ENCODE measurements around the gene ZFP62.
"Not testable (repeated sequence)": the region's sequence is repeated elsewhere in the genome, so short reads cannot be mapped to it uniquely, and the experiment has no call there.

The ZFP62 gene

GRCh38 chr5:180860887-180861822 lies at the start of gene ZFP62:
Gene ZFP62 (minus strand): TSS chr5:180861276. CDS start chr5:180861219, 57 bp downstream.
- DNase-seq, result peak; percentile 83

GRCh38 chr5:180910735-180911134 lies 49.7 kb upstream of the ZFP62 start:
- DNase-seq, result no peak

GRCh38 chr5:180910182-180910581 lies 49.1 kb upstream of the ZFP62 start:
- no peak for DNase-seq

GRCh38 chr5:180909782-180910181 lies 48.7 kb upstream of the ZFP62 start:
- no peak for DNase-seq

- DNase-seq, result no peak
Observed at GRCh38 chr5:180908998-180909731, 48.1 kb upstream of the ZFP62 start.

GRCh38 chr5:180908400-180908799 lies 47.3 kb upstream of the ZFP62 start:
- no peak for DNase-seq

GRCh38 chr5:180901319-180902009 lies 40.4 kb upstream of the ZFP62 start:
- no peak for DNase-seq

- DNase-seq, result no peak
Observed at GRCh38 chr5:180900178-180900577, 39.1 kb upstream of the ZFP62 start.

- no peak for DNase-seq
Observed at GRCh38 chr5:180898621-180899246, 37.7 kb upstream of the ZFP62 start, which contains the start of gene BTNL8. Gene BTNL8 (plus strand): TSS chr5:180899159. CDS start chr5:180899311, 152 bp downstream.

- DNase-seq, result not testable (repeated sequence)
Observed at GRCh38 chr5:180895330-180895729, 34.3 kb upstream of the ZFP62 start.

- no peak for DNase-seq
Observed at GRCh38 chr5:180889381-180889780, 28.3 kb upstream of the ZFP62 start.

GRCh38 chr5:180885845-180886529 lies 24.9 kb upstream of the ZFP62 start:
- DNase-seq, result not testable (repeated sequence)

GRCh38 chr5:180875860-180876426 lies 14.9 kb upstream of the ZFP62 start:
- no peak for DNase-seq

- DNase-seq, result no peak
Observed at GRCh38 chr5:180874804-180875582, 13.9 kb upstream of the ZFP62 start.

GRCh38 chr5:180873615-180874520 lies 12.8 kb upstream of the ZFP62 start:
- no peak for DNase-seq

GRCh38 chr5:180872419-180872818 lies 11.3 kb upstream of the ZFP62 start:
- no peak for DNase-seq

- no peak for DNase-seq
Observed at GRCh38 chr5:180870276-180871068, 9.4 kb upstream of the ZFP62 start.

GRCh38 chr5:180869587-180869986 lies 8.5 kb upstream of the ZFP62 start:
- DNase-seq, result no peak

- peak; percentile 61 for DNase-seq
Observed at GRCh38 chr5:180868960-180869359, 7.9 kb upstream of the ZFP62 start.

Data from activated CD4-positive, alpha-beta T cell treated with anti-CD3 and anti-CD28 coated beads, Interleukin-2, amount 50 U/mL, for 1 hour (primary cell).